RKO (cell line): ENCODE results near the gene PHLDA1.
A peak's percentile ranks its signal among the peaks of the same experiment; 100 is the strongest.

Experiments used
- DNase-seq: peaks from one replicate; pipeline ENCODE4 v3.0.0-alpha.2; 2016; ENCODE audit warnings: low spot score

Gene PHLDA1

DNA sequence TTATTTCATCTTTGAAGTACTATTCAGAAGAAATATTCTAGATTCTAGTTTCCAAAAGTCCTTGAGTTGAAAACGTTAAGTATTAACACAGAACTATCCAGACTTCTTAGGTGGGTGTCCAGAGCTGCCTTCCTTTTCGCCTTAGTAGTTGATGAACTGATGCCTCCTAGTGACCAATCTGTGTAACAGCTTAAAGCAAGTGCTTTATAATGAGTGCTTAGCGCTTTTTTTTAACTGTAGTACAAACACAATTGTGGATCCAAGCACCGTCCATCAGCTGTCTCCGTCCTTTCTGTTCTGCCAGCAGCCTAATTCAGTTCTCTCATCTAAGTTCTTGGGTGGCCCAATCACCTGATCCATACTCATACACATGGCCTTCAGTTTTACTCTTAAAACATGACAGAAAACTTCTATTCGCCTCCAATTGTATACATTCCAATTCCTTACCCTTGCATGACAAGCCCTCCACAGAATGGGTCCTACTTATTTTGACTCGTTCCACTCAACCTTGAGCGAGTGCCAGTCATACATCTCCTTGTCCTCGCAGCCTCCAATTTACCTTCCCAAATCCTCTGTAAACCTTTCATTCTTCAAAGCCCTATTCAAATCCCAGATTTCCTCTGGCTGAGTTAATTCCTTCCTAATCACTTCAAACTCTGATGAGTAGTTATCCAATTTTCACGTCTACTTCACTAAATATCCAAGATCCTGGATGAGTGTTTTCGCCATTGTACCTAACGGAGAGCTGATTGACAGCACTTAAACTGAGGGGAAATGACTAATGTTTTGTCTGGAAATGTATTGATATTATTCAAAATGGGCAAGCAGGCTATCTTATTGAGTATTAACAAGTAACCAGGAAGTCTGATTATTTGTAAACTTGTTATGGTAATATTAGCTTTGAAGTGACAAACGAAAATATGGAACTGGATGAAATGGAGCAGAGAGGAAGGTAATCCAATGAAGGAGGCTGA, 5.8 kb upstream of the PHLDA1 start:
- peak; percentile 86 for DNase-seq

DNA sequence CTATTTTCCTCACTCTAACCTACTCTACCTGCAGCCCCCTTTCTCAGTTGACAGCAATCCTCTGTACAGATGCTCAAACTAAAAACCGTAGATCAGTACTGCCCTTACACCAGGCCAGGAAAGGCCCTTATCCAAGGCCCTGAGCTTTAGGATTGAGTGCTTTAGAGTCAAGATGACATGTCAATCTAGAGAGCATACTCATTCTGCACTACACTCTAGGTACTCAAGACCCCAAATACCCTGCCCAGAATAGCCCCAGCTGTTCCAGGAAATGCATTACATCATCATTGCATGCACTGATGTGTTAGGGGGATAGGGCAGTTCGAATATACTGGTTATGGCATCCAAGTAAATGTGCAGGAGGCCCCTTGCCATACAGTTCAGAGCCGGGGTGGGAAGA, 3.5 kb upstream of the PHLDA1 start:
- DNase-seq, result peak; percentile 54

DNA sequence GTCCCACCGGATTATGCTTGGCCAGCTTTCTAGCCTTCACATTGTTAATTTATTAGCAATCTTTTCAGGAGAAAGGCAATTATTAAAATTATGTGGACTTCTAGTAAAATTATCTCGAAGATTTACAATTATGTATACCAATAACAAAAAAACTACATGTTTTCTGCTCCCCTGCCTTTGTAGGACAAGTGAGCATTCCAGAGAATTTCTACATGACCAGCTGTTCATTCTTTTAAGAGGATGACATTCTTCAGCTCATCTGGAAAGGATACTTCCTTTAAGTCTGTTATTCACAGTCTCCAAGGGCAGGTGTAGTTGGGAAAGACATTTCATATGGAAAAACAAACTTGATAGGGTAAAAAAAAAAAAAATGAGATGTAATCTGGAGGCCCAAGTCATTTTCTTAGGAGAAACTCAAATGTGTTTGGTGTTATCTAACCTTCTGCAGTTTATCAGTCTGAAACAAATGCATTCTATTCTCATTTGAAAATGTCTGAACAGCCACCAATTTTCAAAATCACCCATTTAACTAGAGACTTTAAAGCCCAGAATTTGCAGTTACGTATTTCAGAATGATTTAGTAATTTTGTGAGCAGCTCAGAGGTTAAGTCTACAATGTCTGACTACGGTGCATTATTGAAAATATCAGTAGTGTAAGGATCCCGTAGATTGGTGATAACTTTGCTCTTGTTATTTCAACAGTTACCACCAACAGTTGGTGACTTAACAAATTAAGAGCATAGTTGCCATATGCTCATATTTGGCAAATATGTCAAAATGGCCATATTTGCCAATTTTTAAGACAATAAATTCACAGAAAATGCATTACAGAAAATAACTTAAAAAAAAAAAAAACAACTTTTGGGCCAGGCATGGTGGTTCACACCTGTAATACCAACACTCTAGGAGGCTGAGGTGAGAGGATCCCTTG, 1.8 kb upstream of the PHLDA1 start:
- DNase-seq, result peak; percentile 75

DNA sequence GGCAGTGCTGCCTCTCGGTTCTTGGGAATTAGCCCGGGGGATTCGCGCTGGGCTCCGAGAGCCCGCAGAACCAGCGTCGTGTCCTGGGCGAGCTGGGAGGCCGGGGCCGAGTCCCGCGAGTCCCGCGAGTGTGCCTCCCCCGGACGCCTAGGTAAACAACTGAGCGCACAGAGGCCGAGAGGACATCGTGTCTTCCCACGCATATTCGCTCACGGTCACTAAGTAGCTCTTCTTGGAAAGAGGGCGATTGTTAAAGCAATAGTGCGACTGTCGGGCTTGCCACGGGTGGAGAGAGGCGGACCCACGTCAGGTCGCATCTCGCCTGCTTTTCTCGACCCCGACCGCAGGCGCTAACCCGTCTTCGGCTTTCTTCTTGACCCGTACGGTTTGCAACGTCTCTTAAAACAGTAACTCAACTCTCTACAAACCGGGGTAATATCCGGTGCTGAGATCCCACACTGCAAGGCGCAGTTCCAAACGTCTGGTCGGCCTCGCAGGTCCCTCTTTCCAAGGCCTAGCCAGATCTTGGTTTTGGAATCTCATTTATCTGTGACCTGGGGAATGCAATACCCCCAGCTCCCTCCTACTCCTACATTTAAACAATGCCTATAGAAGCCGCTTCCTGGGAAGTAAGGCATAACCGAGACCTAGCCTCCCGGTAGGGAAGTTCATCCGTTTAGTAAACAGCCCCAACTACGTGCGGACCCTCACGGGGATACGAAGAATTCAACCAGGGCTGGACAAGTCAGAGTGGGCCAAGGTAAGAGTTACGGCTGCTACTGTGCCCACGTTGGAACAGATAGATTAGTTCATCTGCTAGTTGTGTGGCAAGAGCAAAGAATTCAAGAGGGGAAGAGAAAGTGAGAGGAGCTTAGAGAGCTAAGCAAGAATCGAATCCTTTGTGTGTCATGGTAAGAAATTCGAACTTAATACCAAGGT, 736 bp upstream of the PHLDA1 start:
- peak; percentile 74 for DNase-seq

DNA sequence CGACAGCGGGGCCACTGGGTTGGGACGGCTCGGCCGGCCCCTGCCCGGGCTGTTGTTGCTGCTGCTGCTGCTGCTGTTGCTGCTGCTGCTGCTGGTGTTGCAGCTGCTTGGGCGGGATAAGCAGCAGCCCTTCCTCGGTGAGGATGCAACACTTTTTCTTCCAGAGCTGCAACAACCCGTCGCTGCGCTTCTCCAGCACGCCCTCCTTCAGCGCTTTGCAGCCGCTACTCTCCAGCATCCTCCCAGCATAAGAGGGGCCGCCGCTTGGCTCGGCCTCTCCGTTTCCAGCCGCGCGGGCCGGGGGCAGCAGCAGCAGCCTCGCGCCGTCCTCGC, 529 bp downstream of the PHLDA1 start:
- DNase-seq, result no peak

DNA sequence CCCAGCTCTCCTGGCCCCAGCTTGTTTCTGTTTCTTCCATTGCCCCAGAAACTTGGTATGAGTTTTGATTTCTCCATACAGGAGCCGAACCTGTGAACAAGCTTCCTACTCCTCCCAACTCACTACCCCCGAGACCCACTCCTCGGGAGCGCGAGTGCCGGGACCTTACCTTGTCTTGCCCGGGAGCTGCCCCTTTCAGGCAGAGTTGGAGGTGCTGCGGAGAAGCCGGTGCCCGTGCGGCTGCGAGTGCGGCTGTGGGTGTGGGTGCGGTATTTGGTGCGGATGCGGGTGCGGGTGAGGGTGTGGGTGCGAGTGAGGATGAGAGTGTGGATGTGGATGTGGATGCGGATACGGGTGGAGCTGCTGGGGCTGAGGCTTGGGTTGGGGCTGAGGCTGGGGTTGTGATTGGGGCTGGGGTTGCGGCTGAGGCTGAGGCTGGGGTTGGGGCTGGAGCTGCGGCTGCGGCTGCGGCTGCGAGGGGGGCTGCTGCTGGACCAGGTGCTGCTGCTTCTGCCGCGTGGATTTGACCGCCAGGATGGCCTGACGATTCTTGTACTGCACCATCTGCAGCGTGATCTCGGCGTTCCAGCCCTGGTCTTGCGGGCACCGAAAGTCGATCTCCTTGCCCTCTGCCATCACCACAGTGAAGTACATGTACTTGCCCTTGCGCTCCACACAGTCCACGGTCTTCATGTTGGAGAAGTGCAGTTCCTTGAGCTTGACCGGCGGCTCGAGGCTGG, 1.1 kb downstream of the PHLDA1 start:
- DNase-seq, result peak; percentile 62

DNA sequence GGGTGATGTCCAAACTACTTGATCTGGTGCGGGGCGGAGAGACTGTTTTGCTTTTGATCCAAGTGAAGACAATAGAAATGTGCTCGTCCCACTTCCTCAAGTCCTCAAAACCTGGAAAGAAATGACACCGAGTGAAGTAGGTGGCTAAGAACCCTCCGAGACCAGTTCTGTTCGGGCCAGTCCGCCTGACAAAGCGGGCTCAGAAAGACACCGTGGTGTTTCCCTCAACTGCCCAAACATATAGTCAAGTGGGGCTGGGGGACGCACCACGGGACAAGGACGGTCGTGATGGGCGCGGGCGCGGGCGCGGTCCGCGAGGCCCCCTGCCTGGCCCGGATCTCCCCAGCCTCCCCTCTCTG, 1.6 kb downstream of the PHLDA1 start:
- peak; percentile 85 for DNase-seq

DNA sequence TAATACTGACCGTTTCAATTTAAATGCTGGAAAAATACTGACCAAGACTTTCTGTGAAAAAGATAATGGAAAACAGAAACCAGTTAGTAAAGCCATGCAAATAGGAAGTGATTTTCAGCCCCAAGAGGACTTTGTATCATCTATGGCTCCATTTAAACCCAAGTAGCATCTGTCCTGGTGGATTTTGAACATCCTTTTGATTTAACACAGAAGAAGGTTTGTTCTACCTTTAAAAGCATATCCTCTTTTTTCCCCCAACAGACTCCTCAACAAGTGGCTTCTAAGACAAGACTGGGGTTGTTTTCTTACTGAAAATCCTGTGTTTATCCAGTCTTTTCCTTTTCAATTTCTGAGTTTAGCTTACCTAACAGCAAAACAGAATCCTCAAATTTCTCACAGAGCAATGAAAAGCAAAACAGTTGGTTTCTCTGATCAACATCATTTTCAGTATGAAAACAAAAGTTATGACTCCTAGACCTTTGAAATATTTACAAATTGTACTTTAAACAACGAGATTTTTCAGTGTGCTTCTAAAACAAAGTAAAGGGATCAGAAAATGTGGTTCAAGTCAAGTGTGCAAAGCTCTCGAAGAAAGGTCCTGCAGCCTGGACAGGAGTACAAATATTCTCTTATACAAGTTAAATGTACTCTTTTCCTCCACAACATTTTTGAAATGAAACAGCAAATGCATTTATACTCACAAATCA, 2.9 kb downstream of the PHLDA1 start:
- DNase-seq, result peak; percentile 54

DNA sequence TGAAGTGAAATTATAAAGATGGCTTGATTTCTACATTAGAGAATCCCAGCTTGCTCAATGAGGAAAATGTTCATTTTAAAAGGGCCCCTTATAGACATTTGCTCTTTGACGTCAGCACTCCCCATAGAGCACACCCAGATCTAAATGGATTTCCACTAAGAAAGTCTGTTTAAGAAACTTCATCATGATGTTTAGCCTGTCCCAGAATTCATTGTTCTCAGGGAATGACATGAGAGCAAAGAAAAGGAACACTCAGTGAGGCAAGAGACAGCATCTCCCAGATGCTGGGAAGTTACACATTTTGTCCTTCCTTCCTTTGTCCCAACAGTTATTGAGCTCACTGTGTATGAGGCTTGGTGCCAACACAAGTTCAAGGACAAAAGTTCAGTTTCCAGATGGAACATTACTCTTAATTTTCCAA, 4.9 kb downstream of the PHLDA1 start:
- DNase-seq, result peak; percentile 93

DNA sequence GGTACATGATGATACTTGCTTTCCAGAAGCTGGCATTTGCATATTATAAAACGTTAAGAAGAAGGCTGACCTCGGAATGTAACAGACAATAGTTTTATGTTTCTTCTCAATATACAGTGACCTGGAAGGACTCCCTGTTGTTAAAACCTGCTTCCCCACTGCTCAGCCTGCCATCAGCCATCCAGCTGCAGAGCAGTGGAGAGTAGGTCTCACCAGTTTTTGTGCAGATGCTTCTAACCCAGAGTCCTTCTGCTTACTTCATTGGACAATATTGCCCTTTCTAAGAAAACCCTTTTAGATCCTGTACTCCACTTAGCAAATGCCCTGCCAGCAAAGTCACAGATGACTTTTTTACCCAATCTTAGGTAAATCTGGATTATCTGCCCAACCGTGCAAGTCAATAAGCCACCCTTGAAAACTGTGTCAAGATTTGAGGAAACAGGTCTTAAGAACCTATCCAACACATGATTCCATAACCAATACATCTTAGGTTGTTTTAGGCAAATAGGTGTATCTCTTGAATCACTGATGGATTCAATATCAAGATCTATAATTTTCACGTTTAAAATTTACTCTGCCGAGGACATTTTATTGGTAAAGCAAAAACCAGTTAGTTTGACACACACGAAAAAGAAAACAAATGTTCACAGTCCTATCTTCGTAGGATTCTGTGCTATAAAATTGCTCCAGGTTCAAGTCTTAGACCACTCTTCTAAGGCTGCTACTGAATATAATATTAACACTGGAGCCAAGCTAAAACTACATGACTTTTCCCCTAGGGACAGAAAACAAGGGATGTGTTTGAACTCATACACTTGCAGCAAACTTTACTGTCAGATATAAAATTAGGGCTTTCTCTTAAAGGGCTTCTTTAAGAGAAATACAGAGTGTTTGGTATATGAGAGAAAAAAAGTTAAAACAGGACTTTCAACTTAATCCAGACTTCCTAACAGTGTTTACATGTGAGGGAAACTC, 5.7 kb downstream of the PHLDA1 start:
- DNase-seq, result peak; percentile 79

DNA sequence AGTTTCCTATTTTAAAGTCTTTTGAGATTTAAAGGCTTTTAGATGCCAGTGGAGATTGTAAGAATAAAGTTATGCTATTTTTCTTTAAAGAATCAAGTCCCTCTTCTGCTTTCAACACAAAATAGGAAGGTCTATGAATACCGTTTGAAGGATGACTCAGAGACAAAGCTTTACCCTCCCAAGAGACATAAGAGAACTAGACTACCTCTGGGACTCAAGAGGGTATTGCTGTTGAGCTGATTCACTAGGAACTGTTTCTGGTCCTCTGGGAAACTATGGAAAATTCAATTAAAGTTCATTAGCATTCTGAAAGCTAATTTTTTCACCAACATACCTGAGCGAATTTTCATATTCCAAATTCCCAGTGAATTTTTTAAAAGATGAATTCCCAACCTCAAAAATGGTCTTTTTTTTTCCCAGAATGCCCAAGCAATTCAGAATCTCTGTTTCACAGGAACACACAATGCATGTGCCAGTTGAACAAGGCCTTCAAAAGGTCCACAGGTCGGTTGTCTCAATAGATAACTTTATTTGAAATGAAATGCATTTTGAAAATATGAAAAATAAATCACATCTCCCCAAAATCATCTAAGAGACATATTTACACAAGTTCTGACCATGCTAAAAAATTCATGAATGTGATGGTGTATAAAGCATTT, 6.5 kb downstream of the PHLDA1 start:
- peak; percentile 92 for DNase-seq

DNA sequence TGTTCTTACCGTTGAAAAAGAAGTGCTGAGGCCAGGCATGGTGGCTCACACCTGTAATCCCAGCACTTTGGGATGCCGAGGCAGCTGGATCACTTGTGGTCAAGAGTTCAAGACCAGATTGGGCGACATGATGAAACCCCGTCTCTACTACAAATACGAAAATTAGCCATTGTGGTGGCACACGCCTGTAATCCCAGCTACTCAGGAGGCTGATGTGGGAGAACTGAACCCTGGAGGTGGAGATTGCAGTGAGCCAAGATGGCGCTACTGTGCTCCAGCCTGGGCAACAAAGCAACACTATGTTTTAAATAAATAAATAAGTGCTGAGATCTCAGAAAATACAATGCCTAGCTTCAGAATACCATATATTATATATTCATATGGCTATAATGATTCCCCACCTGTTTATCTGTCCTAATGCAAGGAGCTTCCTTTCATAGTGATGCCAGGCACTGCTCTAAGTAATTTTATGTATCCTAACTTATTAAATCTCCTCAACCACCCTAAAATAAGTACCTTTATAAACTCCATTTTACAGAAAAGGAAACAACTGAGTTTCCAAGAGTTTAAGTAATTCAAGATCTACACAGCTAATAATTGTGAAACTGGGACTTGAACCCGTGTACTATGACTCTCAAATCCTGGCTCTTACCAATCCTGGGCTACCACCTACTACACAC, 7.3 kb downstream of the PHLDA1 start:
- DNase-seq, result no peak

DNA sequence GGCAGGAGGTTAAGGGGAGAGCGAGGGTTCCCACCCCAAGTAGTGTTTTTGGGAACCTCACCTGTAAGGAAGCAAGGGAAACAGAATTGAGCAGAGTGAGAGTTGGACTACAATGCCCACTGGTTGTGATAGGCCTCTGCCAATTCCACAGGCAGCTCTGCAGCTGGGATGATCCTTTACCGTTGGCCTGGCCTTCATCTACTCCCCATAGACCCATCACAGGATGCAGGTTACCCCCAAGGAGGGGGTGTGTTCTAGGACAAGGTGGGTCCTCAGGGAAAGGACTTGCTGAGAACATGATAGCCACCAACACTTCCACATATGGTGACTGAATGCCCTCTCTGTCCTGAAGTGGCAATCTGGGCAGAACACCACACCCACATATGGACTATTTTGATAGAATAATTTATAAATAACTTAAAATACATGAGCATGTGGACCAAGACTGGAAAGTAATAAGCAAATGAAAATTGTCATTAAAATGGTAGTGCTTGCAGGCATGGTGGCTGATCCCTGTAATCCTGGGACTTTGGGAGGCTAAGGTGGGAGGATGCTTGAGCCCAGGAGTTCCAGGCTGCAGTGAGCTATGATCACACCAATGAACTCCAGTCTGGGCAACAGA, 8.4 kb downstream of the PHLDA1 start:
- DNase-seq, result no peak

DNA sequence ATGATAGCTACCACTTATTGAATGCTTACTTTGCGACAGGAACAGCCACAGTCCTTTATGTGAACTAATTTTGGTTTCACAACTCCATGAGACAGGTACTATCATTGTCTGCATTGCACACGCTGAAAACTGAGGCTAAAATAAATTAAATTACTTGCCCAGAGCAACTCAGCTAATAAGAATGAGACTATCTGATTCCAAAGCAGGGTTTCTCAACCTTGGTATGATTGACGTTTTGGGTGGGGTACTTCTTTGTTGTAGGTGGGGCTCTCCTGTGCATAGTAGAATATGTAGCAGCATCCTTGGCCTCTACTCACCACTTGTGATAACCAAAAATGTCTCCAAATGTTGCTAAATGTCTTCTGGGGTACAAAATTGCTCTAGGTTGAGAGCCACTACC, 9.1 kb downstream of the PHLDA1 start:
- no peak for DNase-seq

DNA sequence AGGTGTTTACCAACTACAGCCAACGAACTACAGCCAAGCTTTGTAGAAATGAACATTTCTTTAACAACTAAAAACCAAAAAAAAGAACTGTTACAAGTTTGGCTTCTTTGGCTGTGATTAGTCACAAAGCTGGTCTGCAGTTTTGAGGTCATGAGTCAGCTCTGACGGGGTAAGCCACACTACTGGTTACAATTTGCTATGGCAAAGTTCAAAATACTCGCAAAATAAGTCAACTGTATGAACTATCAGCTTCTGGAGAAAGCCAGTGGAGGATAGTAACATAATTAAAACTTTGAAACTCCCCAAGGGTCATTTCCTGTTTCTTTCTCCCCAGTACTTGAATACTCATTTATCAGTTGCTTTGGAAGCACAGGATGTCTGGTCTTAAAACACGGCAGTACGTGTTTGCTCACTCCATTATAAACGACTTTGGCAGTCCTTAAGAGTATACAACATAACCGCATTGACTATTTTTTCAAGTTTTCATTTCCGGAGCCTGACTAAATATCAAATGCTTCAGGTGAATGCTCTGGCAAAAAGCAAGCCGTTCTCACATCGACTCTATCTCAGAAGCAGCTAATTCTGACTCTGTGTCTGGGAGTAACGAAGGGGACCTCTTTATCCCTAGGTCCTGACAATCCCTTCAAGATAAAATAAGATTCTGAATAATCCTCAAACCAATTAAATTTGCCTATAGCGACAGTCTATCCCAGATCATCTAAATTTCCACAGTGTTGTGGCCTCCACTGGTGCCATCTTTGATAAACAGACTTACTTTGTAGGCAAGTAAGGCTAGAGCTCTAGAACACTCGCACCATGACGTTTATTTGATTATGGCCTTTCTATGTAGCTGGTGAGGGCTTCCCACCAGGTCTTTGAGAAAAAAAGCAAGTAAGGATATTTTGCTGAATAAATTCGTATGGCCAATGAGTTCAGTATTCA, 10.6 kb downstream of the PHLDA1 start:
- peak; percentile 100 for DNase-seq

DNA sequence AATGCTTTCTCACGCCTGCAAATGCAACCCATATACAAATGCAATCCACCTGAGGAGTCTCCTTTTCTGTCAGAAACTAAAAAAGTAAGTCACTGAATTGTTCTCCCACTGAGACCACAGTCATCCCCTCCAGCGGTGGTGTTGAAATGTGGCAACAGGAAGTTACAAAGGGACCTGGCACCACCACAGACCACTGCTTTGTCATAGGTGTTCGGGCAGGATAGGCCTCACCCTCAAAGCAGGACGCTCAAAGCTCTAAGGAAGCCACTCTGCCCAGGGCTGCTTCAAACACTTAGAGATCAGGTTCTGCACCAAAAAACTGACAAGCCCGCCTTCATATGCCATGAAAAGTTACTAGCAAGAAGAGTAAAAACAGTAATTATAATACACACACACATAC, 11.3 kb downstream of the PHLDA1 start:
- DNase-seq, result peak; percentile 94

DNA sequence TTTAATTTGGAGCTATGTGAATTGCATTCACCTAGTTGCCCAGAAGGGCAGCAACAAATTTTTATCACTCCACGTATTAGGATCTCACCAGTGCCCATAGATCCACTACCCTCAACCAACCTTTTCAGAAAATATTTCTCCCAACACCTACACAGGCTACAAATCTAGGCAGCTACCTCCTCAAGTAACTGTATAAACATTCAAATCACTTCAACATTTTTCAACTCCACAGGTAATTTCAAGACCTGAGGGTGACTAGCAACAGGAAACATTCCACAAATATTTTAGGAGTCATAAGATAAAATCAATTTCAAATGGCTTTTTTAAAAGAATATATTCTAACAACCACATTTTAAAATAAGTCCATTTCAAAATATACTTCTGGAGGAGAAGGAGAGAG, 12.9 kb downstream of the PHLDA1 start:
- no peak for DNase-seq
